Measurements from ENCODE around the gene UMODL1.
A peak's percentile ranks its signal among the peaks of the same experiment; 100 is the strongest.

The UMODL1 gene

GRCh38 chr21:42030311-42030710 is 40.8 kb upstream of the UMODL1 start:
- H3K27ac ChIP-seq (ENCODE audit: low read depth, low read length), result no peak overlapping the region
- no peaks in the 10 kb centered on the region for H3K9me3 ChIP-seq (ENCODE audit: control insufficient read depth in 1 of 2, low read length in 2 of 2)
- H3K9ac ChIP-seq (ENCODE audit: low read depth in 1 of 2, low read length in 2 of 2), result no peak overlapping the region
- no peaks in the 10 kb centered on the region for H3K27me3 ChIP-seq (ENCODE audit: control insufficient read depth in 1 of 2, insufficient read depth in 2 of 2, low read length in 2 of 2)
- no peak overlapping the region for H3K4me3 ChIP-seq (ENCODE audit: low read depth in 1 of 2, low read length in 2 of 2)
- no peaks in the 10 kb centered on the region for H3K36me3 ChIP-seq (ENCODE audit: control insufficient read depth in 1 of 2, insufficient read depth in 2 of 2, low read length in 2 of 2)
- H3K4me1 ChIP-seq (ENCODE audit: control insufficient read depth in 1 of 2, insufficient read depth in 2 of 2, low read length in 2 of 2), result peaks cover 4% of the 10 kb centered on the region in 2 donors

- H3K27me3 ChIP-seq (ENCODE audit: control insufficient read depth in 1 of 2, insufficient read depth in 2 of 2, low read length in 2 of 2), result no peaks in the 10 kb centered on the region
- no peaks in the 10 kb centered on the region for H3K9me3 ChIP-seq (ENCODE audit: control insufficient read depth in 1 of 2, low read length in 2 of 2)
- no peak overlapping the region for H3K9ac ChIP-seq (ENCODE audit: low read depth in 1 of 2, low read length in 2 of 2)
- H3K27ac ChIP-seq (ENCODE audit: low read depth, low read length), result no peak overlapping the region
- no peak overlapping the region for H3K4me3 ChIP-seq (ENCODE audit: low read depth in 1 of 2, low read length in 2 of 2)
- no peaks in the 10 kb centered on the region for H3K36me3 ChIP-seq (ENCODE audit: control insufficient read depth in 1 of 2, insufficient read depth in 2 of 2, low read length in 2 of 2)
- peaks cover 4% of the 10 kb centered on the region in 2 donors for H3K4me1 ChIP-seq (ENCODE audit: control insufficient read depth in 1 of 2, insufficient read depth in 2 of 2, low read length in 2 of 2)
Measured at GRCh38 chr21:42031241-42031640, 39.9 kb upstream of the UMODL1 start.

DNA sequence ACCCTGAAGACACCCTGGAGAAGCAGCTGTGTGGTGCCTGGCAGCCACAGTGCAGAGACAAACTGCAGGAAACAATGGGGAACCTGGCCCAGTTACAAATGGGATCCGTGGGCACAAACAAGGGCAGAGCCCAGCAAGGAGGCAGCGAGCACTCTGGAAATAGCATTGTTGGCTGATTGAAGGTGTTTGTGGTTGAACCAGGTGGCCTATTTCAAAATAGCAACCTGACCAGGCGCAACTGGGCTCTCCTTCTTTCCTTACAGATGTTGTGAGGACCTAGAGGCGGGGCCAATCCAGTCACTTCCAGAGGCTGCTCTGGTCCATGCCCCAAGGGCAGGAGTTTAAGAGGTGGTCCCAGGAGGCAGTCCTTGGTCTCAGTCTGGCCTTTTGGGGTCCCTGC is 39.3 kb upstream of the UMODL1 start:
- Histone ChIP-seq H3K27me3 (ENCODE audit: control insufficient read depth in 1 of 2, insufficient read depth in 2 of 2, low read length in 2 of 2) (no peaks in the 10 kb centered on the region), H3K4me3 (ENCODE audit: low read depth in 1 of 2, low read length in 2 of 2) (no peak overlapping the region), H3K36me3 (ENCODE audit: control insufficient read depth in 1 of 2, insufficient read depth in 2 of 2, low read length in 2 of 2) (no peaks in the 10 kb centered on the region), H3K9ac (ENCODE audit: low read depth in 1 of 2, low read length in 2 of 2) (no peak overlapping the region), H3K4me1 (ENCODE audit: control insufficient read depth in 1 of 2, insufficient read depth in 2 of 2, low read length in 2 of 2) (peaks cover 4% of the 10 kb centered on the region in 2 donors), H3K9me3 (ENCODE audit: control insufficient read depth in 1 of 2, low read length in 2 of 2) (no peaks in the 10 kb centered on the region), H3K27ac (ENCODE audit: low read depth, low read length) (no peak overlapping the region)

DNA sequence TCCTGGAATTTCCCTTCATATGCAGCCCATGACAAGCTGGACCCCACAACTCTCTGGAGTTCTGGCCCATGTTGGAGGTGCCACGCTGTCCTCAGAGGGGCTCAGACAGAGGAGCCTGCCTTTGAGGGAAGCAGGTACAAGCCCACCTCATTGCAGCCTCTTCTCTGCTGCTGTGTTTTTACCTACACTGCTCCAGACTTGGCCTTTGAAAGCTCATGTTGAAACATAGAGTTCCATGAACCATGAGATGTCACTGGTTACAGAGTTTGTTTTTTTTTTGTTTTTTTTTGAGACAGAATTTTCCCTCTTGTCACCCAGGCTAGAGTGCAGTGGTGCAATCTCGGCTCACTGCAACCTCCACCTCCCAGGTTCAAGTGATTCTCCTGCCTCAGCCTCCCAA is 38.9 kb upstream of the UMODL1 start:
- H3K4me1 ChIP-seq (ENCODE audit: control insufficient read depth in 1 of 2, insufficient read depth in 2 of 2, low read length in 2 of 2), result peaks cover 4% of the 10 kb centered on the region in 2 donors
- no peak overlapping the region for H3K9ac ChIP-seq (ENCODE audit: low read depth in 1 of 2, low read length in 2 of 2)
- H3K27ac ChIP-seq (ENCODE audit: low read depth, low read length), result no peak overlapping the region
- H3K9me3 ChIP-seq (ENCODE audit: control insufficient read depth in 1 of 2, low read length in 2 of 2), result no peaks in the 10 kb centered on the region
- no peaks in the 10 kb centered on the region for H3K36me3 ChIP-seq (ENCODE audit: control insufficient read depth in 1 of 2, insufficient read depth in 2 of 2, low read length in 2 of 2)
- H3K27me3 ChIP-seq (ENCODE audit: control insufficient read depth in 1 of 2, insufficient read depth in 2 of 2, low read length in 2 of 2), result no peaks in the 10 kb centered on the region
- H3K4me3 ChIP-seq (ENCODE audit: low read depth in 1 of 2, low read length in 2 of 2), result no peak overlapping the region

GRCh38 chr21:42032968-42033367 is 38.1 kb upstream of the UMODL1 start:
- Histone ChIP-seq H3K4me1 (ENCODE audit: control insufficient read depth in 1 of 2, insufficient read depth in 2 of 2, low read length in 2 of 2) (peaks cover 7 to 9% of the 10 kb centered on the region in 2 donors), H3K27ac (ENCODE audit: low read depth, low read length) (no peak overlapping the region), H3K36me3 (ENCODE audit: control insufficient read depth in 1 of 2, insufficient read depth in 2 of 2, low read length in 2 of 2) (no peaks in the 10 kb centered on the region), H3K27me3 (ENCODE audit: control insufficient read depth in 1 of 2, insufficient read depth in 2 of 2, low read length in 2 of 2) (no peaks in the 10 kb centered on the region), H3K9me3 (ENCODE audit: control insufficient read depth in 1 of 2, low read length in 2 of 2) (no peaks in the 10 kb centered on the region), H3K9ac (ENCODE audit: low read depth in 1 of 2, low read length in 2 of 2) (no peak overlapping the region), H3K4me3 (ENCODE audit: low read depth in 1 of 2, low read length in 2 of 2) (no peak overlapping the region)

DNA sequence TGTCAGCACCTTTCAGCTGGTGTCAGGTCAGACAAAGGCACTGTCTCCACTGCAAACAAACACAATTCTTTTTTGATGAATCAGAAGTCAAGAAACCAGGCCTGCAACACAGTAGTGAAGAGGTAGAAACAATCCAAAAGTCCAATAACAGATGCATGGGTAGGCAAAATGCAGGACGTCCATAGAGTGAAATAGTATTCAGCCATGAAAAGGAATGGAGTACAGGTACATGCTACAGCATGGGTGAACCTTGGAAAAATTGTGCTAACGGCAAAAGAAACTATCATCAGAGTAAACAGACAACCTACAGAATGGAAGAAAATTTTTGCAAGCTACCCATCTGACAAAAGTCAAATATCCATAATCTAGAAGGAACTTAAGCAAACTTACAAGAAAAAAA is 34.8 kb upstream of the UMODL1 start:
- Histone ChIP-seq H3K27ac (ENCODE audit: low read depth, low read length) (no peak overlapping the region), H3K36me3 (ENCODE audit: control insufficient read depth in 1 of 2, insufficient read depth in 2 of 2, low read length in 2 of 2) (no peaks in the 10 kb centered on the region), H3K9me3 (ENCODE audit: control insufficient read depth in 1 of 2, low read length in 2 of 2) (no peaks in the 10 kb centered on the region), H3K4me3 (ENCODE audit: low read depth in 1 of 2, low read length in 2 of 2) (no peak overlapping the region), H3K4me1 (ENCODE audit: control insufficient read depth in 1 of 2, insufficient read depth in 2 of 2, low read length in 2 of 2) (peaks cover 7 to 14% of the 10 kb centered on the region in 2 donors), H3K27me3 (ENCODE audit: control insufficient read depth in 1 of 2, insufficient read depth in 2 of 2, low read length in 2 of 2) (no peaks in the 10 kb centered on the region), H3K9ac (ENCODE audit: low read depth in 1 of 2, low read length in 2 of 2) (no peak overlapping the region)

DNA sequence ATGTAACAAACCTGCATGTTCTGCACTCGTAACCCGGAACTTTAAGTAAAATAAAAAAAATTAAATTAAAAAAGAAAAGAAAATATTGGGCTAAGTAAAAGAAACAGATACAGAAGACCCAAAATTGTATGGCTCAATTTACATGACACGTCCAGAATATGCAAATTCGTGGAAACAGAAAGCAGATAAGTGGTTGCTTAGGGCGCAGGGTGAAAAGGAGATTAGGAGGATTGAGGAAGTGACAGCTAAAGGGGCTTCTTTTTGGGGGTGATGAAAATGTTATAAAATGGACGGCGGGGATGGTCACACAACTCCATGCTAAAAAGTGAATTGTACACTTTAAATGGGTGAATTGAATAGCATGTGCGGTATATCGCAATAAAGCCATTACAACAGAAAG is 33.6 kb upstream of the UMODL1 start:
- peak overlapping the region in 1 of 2 donors; percentile 36 for H3K4me3 ChIP-seq (ENCODE audit: low read depth in 1 of 2, low read length in 2 of 2)
- no peaks in the 10 kb centered on the region for H3K9me3 ChIP-seq (ENCODE audit: control insufficient read depth in 1 of 2, low read length in 2 of 2)
- H3K36me3 ChIP-seq (ENCODE audit: control insufficient read depth in 1 of 2, insufficient read depth in 2 of 2, low read length in 2 of 2), result no peaks in the 10 kb centered on the region
- H3K27ac ChIP-seq (ENCODE audit: low read depth, low read length), result no peak overlapping the region
- peak overlapping the region in 1 of 2 donors; percentile 38 for H3K9ac ChIP-seq (ENCODE audit: low read depth in 1 of 2, low read length in 2 of 2)
- no peaks in the 10 kb centered on the region for H3K27me3 ChIP-seq (ENCODE audit: control insufficient read depth in 1 of 2, insufficient read depth in 2 of 2, low read length in 2 of 2)
- peaks cover 7 to 14% of the 10 kb centered on the region in 2 donors for H3K4me1 ChIP-seq (ENCODE audit: control insufficient read depth in 1 of 2, insufficient read depth in 2 of 2, low read length in 2 of 2)

- Histone ChIP-seq H3K36me3 (ENCODE audit: control insufficient read depth in 1 of 2, insufficient read depth in 2 of 2, low read length in 2 of 2) (no peaks in the 10 kb centered on the region), H3K9me3 (ENCODE audit: control insufficient read depth in 1 of 2, low read length in 2 of 2) (no peaks in the 10 kb centered on the region), H3K9ac (ENCODE audit: low read depth in 1 of 2, low read length in 2 of 2) (peak overlapping the region in 1 of 2 donors; percentile 38), H3K4me1 (ENCODE audit: control insufficient read depth in 1 of 2, insufficient read depth in 2 of 2, low read length in 2 of 2) (peaks cover 7 to 14% of the 10 kb centered on the region in 2 donors), H3K27ac (ENCODE audit: low read depth, low read length) (no peak overlapping the region), H3K27me3 (ENCODE audit: control insufficient read depth in 1 of 2, insufficient read depth in 2 of 2, low read length in 2 of 2) (no peaks in the 10 kb centered on the region), H3K4me3 (ENCODE audit: low read depth in 1 of 2, low read length in 2 of 2) (peak overlapping the region in 1 of 2 donors; percentile 36)
Measured at GRCh38 chr21:42037943-42038342, 33.2 kb upstream of the UMODL1 start.

- Histone ChIP-seq H3K27ac (ENCODE audit: low read depth, low read length) (no peak overlapping the region), H3K4me3 (ENCODE audit: low read depth in 1 of 2, low read length in 2 of 2) (peak overlapping the region in 1 of 2 donors; percentile 36), H3K36me3 (ENCODE audit: control insufficient read depth in 1 of 2, insufficient read depth in 2 of 2, low read length in 2 of 2) (no peaks in the 10 kb centered on the region), H3K9ac (ENCODE audit: low read depth in 1 of 2, low read length in 2 of 2) (no peak overlapping the region), H3K4me1 (ENCODE audit: control insufficient read depth in 1 of 2, insufficient read depth in 2 of 2, low read length in 2 of 2) (peaks cover 7 to 14% of the 10 kb centered on the region in 2 donors), H3K27me3 (ENCODE audit: control insufficient read depth in 1 of 2, insufficient read depth in 2 of 2, low read length in 2 of 2) (no peaks in the 10 kb centered on the region), H3K9me3 (ENCODE audit: control insufficient read depth in 1 of 2, low read length in 2 of 2) (no peaks in the 10 kb centered on the region)
Measured at GRCh38 chr21:42038393-42038792, 32.7 kb upstream of the UMODL1 start.

DNA sequence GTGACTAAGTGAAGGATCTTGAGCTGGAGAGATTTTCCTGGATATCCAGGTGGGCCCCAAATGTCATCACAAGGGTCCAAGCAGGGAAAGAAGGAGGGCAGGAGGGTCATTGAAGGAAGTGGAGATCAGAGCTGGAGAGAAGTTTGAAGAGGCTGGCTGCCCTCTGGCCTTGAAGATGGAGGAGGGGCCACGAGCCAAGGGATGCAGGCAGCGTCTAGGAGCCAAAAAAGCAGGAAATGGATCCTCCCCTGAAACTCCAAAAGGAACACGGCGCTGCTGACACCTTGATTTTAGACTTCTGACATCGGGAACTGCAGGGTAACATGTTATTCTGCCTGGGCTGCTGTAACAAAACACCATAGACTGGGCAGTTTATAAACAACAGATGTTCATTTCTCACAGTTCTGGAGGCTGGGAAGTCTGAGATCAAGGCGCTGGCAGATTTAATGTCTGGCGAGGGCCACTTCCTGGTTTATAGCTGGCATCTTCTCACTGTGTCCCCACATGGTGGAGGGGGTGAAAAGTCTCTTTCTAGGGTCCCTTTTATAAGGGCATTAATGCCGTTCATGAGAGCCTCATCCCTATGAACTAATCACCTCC is 32.2 kb upstream of the UMODL1 start:
- Histone ChIP-seq H3K27me3 (ENCODE audit: control insufficient read depth in 1 of 2, insufficient read depth in 2 of 2, low read length in 2 of 2) (no peaks in the 10 kb centered on the region), H3K27ac (ENCODE audit: low read depth, low read length) (peak overlapping the region; percentile 11), H3K4me1 (ENCODE audit: control insufficient read depth in 1 of 2, insufficient read depth in 2 of 2, low read length in 2 of 2) (peaks cover 7 to 14% of the 10 kb centered on the region in 2 donors), H3K4me3 (ENCODE audit: low read depth in 1 of 2, low read length in 2 of 2) (no peak overlapping the region), H3K36me3 (ENCODE audit: control insufficient read depth in 1 of 2, insufficient read depth in 2 of 2, low read length in 2 of 2) (no peaks in the 10 kb centered on the region), H3K9me3 (ENCODE audit: control insufficient read depth in 1 of 2, low read length in 2 of 2) (no peaks in the 10 kb centered on the region), H3K9ac (ENCODE audit: low read depth in 1 of 2, low read length in 2 of 2) (no peak overlapping the region)
